HepG2 (cell line): Measurements from ENCODE around the gene ADARB2. TPM values are rescaled to one million over a fixed set of nuclear protein-coding genes. Genes with fewer than 3 reads are reported as not detected.

Source experiments
- ATAC-seq: fragments of 200-7000 bp; cut with Tn5 transposase; 3 replicates; pipeline ENCODE4 v1.9.1; 2020; ENCODE audit warnings: mild to moderate bottlenecking, moderate library complexity
- BruUV-seq: library from RNA; stranded (reverse); fragments of 400-500 nt; replicated peaks from 2 replicates; lab custom pipeline; 2021; lab: Mats Ljungman, UMichigan
- CTCF ChIA-PET: fragments of 300-600 bp; formaldehyde crosslinking; extraction: SDS; loops from one replicate; lab custom pipeline; 2021; ENCODE audit warnings: low total read pairs, inconsistent platforms, low intra/inter-chr PET ratio; lab: Yijun Ruan, JAX
- POLR2A ChIA-PET: fragments of 350-600 bp; sonication (Branson Sonifier 250); formaldehyde crosslinking; loops from one replicate; lab custom pipeline; 2020; ENCODE audit warnings: antibody characterized with exemption, inconsistent platforms; lab: Yijun Ruan, JAX
- DNase-seq: peaks from one replicate; pipeline ENCODE4 v3.0.0-alpha.2; 2015; ENCODE audit warnings: low spot score
- FAIRE-seq: peaks from 3 replicates; lab custom pipeline; 2011; peaks lifted over from hg19 to GRCh38; lab: Jason Lieb, UNC
- H2AFZ ChIP-seq: one replicate; pipeline ENCODE4 v1.6.1; 2011; ENCODE audit warnings: low read length, inconsistent platforms
- H3K27ac ChIP-seq: fragments of 300-600 bp; 3 replicates; pipeline ENCODE4 v1.8.0; 2011; ENCODE audit warnings: mixed run types, mild to moderate bottlenecking, mixed read lengths, low read length, inconsistent platforms; ENCODE audit not compliant: insufficient read depth; ENCODE audit errors: extremely low read length
- H3K27me3 ChIP-seq, 2 experiments: fragments of 200-600 bp in 1 of 2; 2 replicates in 1 of 2; 3 replicates in 1 of 2; pipeline versions ENCODE4 v1.6.0 to v1.8.0; 2011; ENCODE audit warnings: low read length in 2 of 2, mild to moderate bottlenecking in 2 of 2, moderate library complexity in 2 of 2, inconsistent platforms in 1 of 2; ENCODE audit not compliant: insufficient read depth in 2 of 2, control insufficient read depth in 1 of 2
- H3K36me3 ChIP-seq, 2 experiments: fragments of 200-600 bp in 1 of 2; replicated peaks in 1 of 2; 2 replicates in 1 of 2; 3 replicates in 1 of 2; pipeline versions ENCODE4 v1.5.1 to v1.8.0; 2011; ENCODE audit warnings: low read length in 2 of 2, inconsistent platforms in 1 of 2; ENCODE audit not compliant: insufficient read depth in 2 of 2, control insufficient read depth in 1 of 2
- H3K4me1 ChIP-seq: 2 replicates; pipeline ENCODE4 v1.5.1; 2012; ENCODE audit warnings: low read length, inconsistent platforms; ENCODE audit not compliant: insufficient read depth
- H3K4me2 ChIP-seq: 2 replicates; pipeline ENCODE4 v1.6.0; 2011; ENCODE audit warnings: low read depth, low read length, inconsistent platforms
- H3K4me3 ChIP-seq, 3 experiments: fragments of 200-600 bp in 1 of 3; sonication (generic), shearing (Covaris generic) in 1 of 3; replicated peaks in 1 of 3; 2 replicates each; pipeline ENCODE4 v1.5.1; 2011 to 2016; ENCODE audit warnings: low read length in 3 of 3, inconsistent platforms in 2 of 3, low read depth in 2 of 3, mild to moderate bottlenecking in 2 of 3, control low read depth in 1 of 3, mixed read lengths in 1 of 3; ENCODE audit not compliant: insufficient read depth in 1 of 3
- H3K79me2 ChIP-seq: one replicate; pipeline ENCODE4 v1.6.1; 2011; ENCODE audit warnings: low read length, inconsistent platforms; ENCODE audit not compliant: insufficient read depth
- H3K9ac ChIP-seq: 2 replicates; pipeline ENCODE4 v1.6.0; 2011; ENCODE audit warnings: mild to moderate bottlenecking, low read depth, low read length, inconsistent platforms; ENCODE audit not compliant: insufficient read depth
- H3K9me3 ChIP-seq: 2 replicates; pipeline ENCODE4 v1.5.1; 2012; ENCODE audit warnings: mild to moderate bottlenecking, low read length
- H4K20me1 ChIP-seq: 2 replicates; pipeline ENCODE4 v1.6.0; 2011; ENCODE audit warnings: inconsistent platforms, mild to moderate bottlenecking, low read length, moderate library complexity; ENCODE audit not compliant: insufficient read depth
- CREBL2 ChIP-seq: sonication (generic); formaldehyde crosslinking; IDR thresholded peaks from 2 replicates; pipeline ENCODE4 v1.8.1; 2023; ENCODE audit warnings: missing genetic modification reagents, mild to moderate bottlenecking, borderline replicate concordance
- ERF ChIP-seq: IDR thresholded peaks from 2 replicates; pipeline ENCODE4 v1.6.1; 2018; ENCODE audit warnings: missing biosample characterization, missing genetic modification reagents
- MTF1 ChIP-seq: sonication (generic); formaldehyde crosslinking; IDR thresholded peaks from 2 replicates; pipeline ENCODE4 v1.5.0; 2020; ENCODE audit warnings: missing genetic modification reagents
- RBFOX2 ChIP-seq: fragments of 200-400 bp; formaldehyde crosslinking; IDR thresholded peaks from 2 replicates; pipeline ENCODE4 v1.6.1; 2017; ENCODE audit warnings: low read depth, mild to moderate bottlenecking, low read length
- SALL1 ChIP-seq: sonication (generic); formaldehyde crosslinking; IDR thresholded peaks from 2 replicates; pipeline ENCODE4 v1.8.0; 2022; ENCODE audit warnings: mild to moderate bottlenecking, missing genetic modification reagents
- SMARCE1 ChIP-seq: fragments of 450-650 bp; IDR thresholded peaks from 2 replicates; pipeline ENCODE4 v1.6.1; 2017; ENCODE audit warnings: borderline replicate concordance
- SOX6 ChIP-seq, 2 experiments: fragments of 450-650 bp in 1 of 2; sonication (generic) in 1 of 2; formaldehyde crosslinking in 1 of 2; IDR thresholded peaks; 2 replicates each; pipeline versions ENCODE4 v1.4.0 to v1.6.1; 2017 to 2020; ENCODE audit warnings: antibody characterized with exemption in 1 of 2, mild to moderate bottlenecking in 1 of 2, missing genetic modification reagents in 1 of 2
- SRF ChIP-seq: IDR thresholded peaks from 2 replicates; pipeline ENCODE4 v1.6.1; 2011; ENCODE audit warnings: mild to moderate bottlenecking, low read depth, low read length, moderate library complexity
- THAP11 ChIP-seq: IDR thresholded peaks from 2 replicates; pipeline ENCODE4 v1.6.1; 2016; ENCODE audit warnings: missing biosample characterization, missing genetic modification reagents
- YEATS4 ChIP-seq: sonication (generic); formaldehyde crosslinking; IDR thresholded peaks from 2 replicates; pipeline ENCODE4 v1.4.0; 2020; ENCODE audit warnings: missing genetic modification reagents, borderline replicate concordance
- ZBTB37 ChIP-seq: sonication (generic); formaldehyde crosslinking; IDR thresholded peaks from 2 replicates; pipeline ENCODE4 v1.4.0; 2020; ENCODE audit warnings: mild to moderate bottlenecking, missing genetic modification reagents
- ZFP41 ChIP-seq: sonication (generic); formaldehyde crosslinking; IDR thresholded peaks from 2 replicates; pipeline ENCODE4 v1.4.0; 2020; ENCODE audit warnings: mild to moderate bottlenecking, missing genetic modification reagents, borderline replicate concordance
- ZNF18 ChIP-seq: sonication (generic); formaldehyde crosslinking; IDR thresholded peaks from 2 replicates; pipeline ENCODE4 v1.8.0; 2022; ENCODE audit warnings: mild to moderate bottlenecking, missing genetic modification reagents; ENCODE audit not compliant: insufficient replicate concordance
- ZNF337 ChIP-seq: sonication (generic); formaldehyde crosslinking; IDR thresholded peaks from 2 replicates; pipeline ENCODE4 v1.5.1; 2020; ENCODE audit warnings: missing genetic modification reagents, low read depth, mild to moderate bottlenecking, borderline replicate concordance
- ZNF446 ChIP-seq: sonication (generic); formaldehyde crosslinking; IDR thresholded peaks from 2 replicates; pipeline ENCODE4 v1.5.0; 2020; ENCODE audit warnings: mild to moderate bottlenecking, missing genetic modification reagents
- ZNF510 ChIP-seq: sonication (generic); formaldehyde crosslinking; IDR thresholded peaks from 2 replicates; pipeline ENCODE4 v1.4.0; 2020; ENCODE audit warnings: low read depth, mild to moderate bottlenecking, missing genetic modification reagents
- ZNF580 ChIP-seq: IDR thresholded peaks from 2 replicates; pipeline ENCODE4 v1.6.1; 2016; ENCODE audit warnings: low read depth, borderline replicate concordance
- ZNF781 ChIP-seq: sonication (generic); formaldehyde crosslinking; IDR thresholded peaks from 2 replicates; pipeline ENCODE4 v1.5.1; 2020; ENCODE audit warnings: borderline replicate concordance, mild to moderate bottlenecking, missing genetic modification reagents; ENCODE audit errors: not compliant biosample characterization
- ZNF878 ChIP-seq: sonication (generic); formaldehyde crosslinking; IDR thresholded peaks from 2 replicates; pipeline ENCODE4 v1.8.1; 2023; ENCODE audit warnings: mild to moderate bottlenecking, missing genetic modification reagents, moderate library complexity
- WGBS: methylation state at CpG from one replicate; pipeline ENCODE4 v1.1.6; 2017; ENCODE audit warnings: low lambda C conversion rate; 5-methylcytosine and 5-hydroxymethylcytosine counted together
- in situ Hi-C: cut with HindIII; loops from 2 replicates; pipeline ENCODE4 v1.10.0; 2017; ENCODE audit warnings: low pct_unique_long_range_greater_than_20kb; ENCODE audit not compliant: extremely low pct_ligation_motif_present
- intact Hi-C: fragments of 100-400 bp; cut with micrococcal nuclease; formaldehyde crosslinking; loops from one replicate; pipeline ENCODE4 v1.10.0; 2022; ENCODE audit not compliant: unreplicated experiment
- polyA plus RNA-seq, 8 experiments: library from polyadenylated mRNA; depleted of rRNA in 3 of 8; stranded (reverse) in 7 of 8; unstranded in 1 of 8; fragments of >200 nt; fragmentation: Illumina TruSeq in 4 of 8; extraction: Trizol in 4 of 8; gene quantifications; 2 replicates each; pipeline versions ENCODE4 v1.2.1 to v1.2.3, GENCODE V29; 2011 to 2016; ENCODE audit warnings: low read depth in 4 of 8, missing spikeins in 1 of 8, mixed read lengths in 1 of 8; ENCODE audit not compliant: insufficient read depth in 1 of 8
- total RNA-seq, 5 experiments: library from RNA; depleted of rRNA; stranded (reverse); fragments of >200 nt; fragmentation: Illumina TruSeq; extraction: Trizol; gene quantifications; 2 replicates each; pipeline ENCODE4 v1.2.3, GENCODE V29; 2016; ENCODE audit warnings: low read depth in 1 of 5

ADARB2 gene
- total and polyA plus RNA-seq, 2 of the 13 experiments (the other 11 are each of a cell fraction or from before 2014, with no cell fraction given) = not detected

GRCh38 chr10:1474376-1475097, 262.8 kb downstream of the ADARB2 start (continued):
- TF ChIP-seq ZBTB37 (CRISPR knock-in tag) = no peak
- TF ChIP-seq ZNF446 (CRISPR knock-in tag) = no peak
- no peak for TF ChIP-seq SOX6 (IDR thresholded peaks at IDR 0.05)
- TF ChIP-seq SOX6 (CRISPR knock-in tag; IDR thresholded peaks at IDR 0.05) = no peak
- no peak for TF ChIP-seq ZNF781 (CRISPR knock-in tag)
- no peak for TF ChIP-seq SMARCE1
- TF ChIP-seq SALL1 (CRISPR knock-in tag) = no peak
- no peak for TF ChIP-seq SRF

DNA sequence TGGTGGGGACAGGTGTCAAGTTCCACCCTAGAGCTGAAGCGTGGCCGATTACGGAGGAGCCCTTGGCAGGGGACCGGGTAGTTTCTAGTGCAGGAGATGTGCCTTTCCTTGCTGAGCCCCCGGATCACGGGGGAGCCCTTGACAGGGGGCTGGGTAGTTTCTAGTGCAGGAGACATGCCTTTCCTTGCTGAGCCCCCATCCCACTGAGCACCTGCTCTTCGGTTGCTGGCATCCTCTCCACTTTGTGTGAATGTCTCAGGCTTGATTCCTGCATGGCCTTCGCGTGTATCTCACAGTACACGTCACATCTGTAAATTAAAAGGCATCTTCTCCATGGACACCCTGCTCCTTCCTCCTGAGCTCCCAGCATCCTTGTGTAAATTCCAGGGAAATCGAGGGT, 263.5 kb downstream of the ADARB2 start:
- H2AFZ ChIP-seq = no peak overlapping the region
- ATAC-seq (no peak; the same call in 2 of the 3 replicates), DNase-seq (no peak), FAIRE-seq (no peak)
- H3K79me2 ChIP-seq = no peaks in the 10 kb centered on the region
- intact Hi-C loops (no loop called here), in situ Hi-C loops (no loop called here)
- no peaks in the 10 kb centered on the region for H3K4me1 ChIP-seq
- no peaks in the 10 kb centered on the region for H3K36me3 ChIP-seq
- no peak overlapping the region for H3K4me2 ChIP-seq
- H3K27ac ChIP-seq = no peak overlapping the region
- H4K20me1 ChIP-seq = no peaks in the 10 kb centered on the region
- H3K9ac ChIP-seq = no peak overlapping the region
- no TSS peak for BruUV-seq
- POLR2A ChIA-PET = no interaction called here
- no peak overlapping the region for H3K4me3 ChIP-seq
- no peaks in the 10 kb centered on the region for H3K9me3 ChIP-seq
- WGBS = 21% methylated on average over 11 of the region's 11 CpGs
- CTCF ChIA-PET = no interaction called here
- peaks cover 0 to 39% of the 10 kb centered on the region in 2 experiments; a peak in 4 of 5 replicates for H3K27me3 ChIP-seq
- TF ChIP-seq YEATS4 = no peak
- no peak for TF ChIP-seq ZNF878 (CRISPR knock-in tag)
- TF ChIP-seq ERF (CRISPR knock-in tag) = no peak
- no peak for TF ChIP-seq THAP11 (CRISPR knock-in tag)
- TF ChIP-seq ZNF337 (CRISPR knock-in tag) = no peak
- no peak for TF ChIP-seq ZNF510 (CRISPR knock-in tag)
- no peak for TF ChIP-seq ZFP41 (CRISPR knock-in tag)
- TF ChIP-seq MTF1 (CRISPR knock-in tag) = no peak
- no peak for TF ChIP-seq ZNF580 (CRISPR knock-in tag)
- TF ChIP-seq ZNF18 = no peak
- no peak for TF ChIP-seq RBFOX2
- TF ChIP-seq CREBL2 (CRISPR knock-in tag) = no peak
